ENCODE data around the gene FNDC3B.

DNA sequence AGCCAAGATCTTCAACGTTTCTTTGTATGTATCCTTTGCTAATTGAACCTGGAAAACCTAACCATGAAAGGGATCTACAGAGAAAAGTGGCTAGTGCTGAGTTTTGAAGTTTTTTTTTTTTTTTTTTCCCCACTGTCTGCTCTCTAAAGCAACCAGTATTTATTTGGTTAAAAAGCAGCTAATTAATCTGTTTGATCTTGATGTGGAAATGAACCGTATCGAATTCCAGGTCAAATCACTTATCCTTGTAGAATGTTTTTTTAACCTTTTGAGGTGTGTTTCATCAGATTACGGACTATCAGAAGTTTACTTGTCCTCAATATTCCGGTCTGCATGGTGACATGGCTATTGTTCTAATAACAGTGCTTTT, 117.2 kb downstream of the FNDC3B start:
- TF ChIP-seq CTCF (IDR thresholded peaks at IDR 0.05 in 8 of 11, conservative IDR thresholded peaks at IDR 0.05 in 3 of 11) (no peak), POLR2AphosphoS5 (IDR thresholded peaks at IDR 0.05) (no peak)
